Loucy (cell line): ENCODE results near the gene ZFYVE1.

Experiments used
- H2AFZ ChIP-seq: fragments of 200-600 bp; sonication (generic); 2 replicates; pipeline ENCODE4 v1.6.0; 2016; ENCODE audit warnings: antibody characterized with exemption, mild to moderate bottlenecking, low read length, moderate library complexity
- H3F3A ChIP-seq: fragments of 200-600 bp; 2 replicates; pipeline ENCODE4 v1.6.0; 2016; ENCODE audit warnings: antibody characterized with exemption, low read depth, mild to moderate bottlenecking
- H3K27me3 ChIP-seq: fragments of 200-600 bp; sonication (generic); 2 replicates; pipeline ENCODE4 v1.6.1; 2014; ENCODE audit warnings: low read length, mild to moderate bottlenecking; ENCODE audit not compliant: insufficient read depth, poor library complexity, severe bottlenecking
- H3K36me3 ChIP-seq: fragments of 200-600 bp; sonication (generic); 2 replicates; pipeline ENCODE4 v1.6.1; 2016; ENCODE audit warnings: low read length; ENCODE audit not compliant: insufficient read depth
- H3K4me1 ChIP-seq: fragments of 200-600 bp; sonication (generic); 2 replicates; pipeline ENCODE4 v1.5.1; 2014; ENCODE audit warnings: low read length, mild to moderate bottlenecking; ENCODE audit not compliant: insufficient read depth, poor library complexity, severe bottlenecking
- H3K4me2 ChIP-seq: fragments of 200-600 bp; sonication (generic); 2 replicates; pipeline ENCODE4 v1.6.0; 2014; ENCODE audit warnings: antibody characterized with exemption, low read length, low read depth, mild to moderate bottlenecking; ENCODE audit not compliant: poor library complexity, severe bottlenecking
- H3K4me3 ChIP-seq: fragments of 200-600 bp; sonication (generic); 2 replicates; pipeline ENCODE4 v1.5.1; 2014; ENCODE audit warnings: low read length, mild to moderate bottlenecking, mixed read lengths; ENCODE audit not compliant: poor library complexity, severe bottlenecking
- H3K79me2 ChIP-seq: fragments of 200-600 bp; sonication (generic); 2 replicates; pipeline ENCODE4 v1.6.1; 2014; ENCODE audit warnings: low read length; ENCODE audit not compliant: insufficient read depth
- H3K9ac ChIP-seq: fragments of 200-600 bp; sonication (generic); 2 replicates; pipeline ENCODE4 v1.6.0; 2014; ENCODE audit warnings: mild to moderate bottlenecking, low read depth, low read length, moderate library complexity; ENCODE audit not compliant: poor library complexity, severe bottlenecking
- H3K9me2 ChIP-seq: fragments of 200-600 bp; sonication (generic); replicated peaks from 2 replicates; pipeline ENCODE4 v1.6.1; 2016; ENCODE audit warnings: low read depth, low read length, mixed read lengths
- H3K9me3 ChIP-seq: fragments of 200-600 bp; sonication (generic); 2 replicates; pipeline ENCODE4 v1.6.1; 2014; ENCODE audit warnings: mild to moderate bottlenecking, antibody characterized with exemption, low read length, low read depth; ENCODE audit not compliant: insufficient read depth
- H4K20me1 ChIP-seq: fragments of 200-600 bp; sonication (generic); 2 replicates; pipeline ENCODE4 v1.6.0; 2014; ENCODE audit warnings: antibody characterized with exemption, low read length, mild to moderate bottlenecking; ENCODE audit not compliant: insufficient read depth, poor library complexity, severe bottlenecking
- EZH2phosphoT487 ChIP-seq: fragments of 200-600 bp; IDR thresholded peaks from 2 replicates; pipeline ENCODE4 v1.6.1; 2018; ENCODE audit warnings: antibody characterized with exemption, mild to moderate bottlenecking, moderate library complexity, borderline replicate concordance
- TF ChIP-seq, protein P1 (sequence below): fragments of 200-600 bp; sonication (generic); conservative IDR thresholded peaks from 2 replicates; pipeline ENCODE4 v1.5.1; 2014; ENCODE audit warnings: mild to moderate bottlenecking, antibody characterized with exemption, low read length

The ZFYVE1 gene

GRCh38 chr14:73058224-73058921 is 31.5 kb upstream of the ZFYVE1 start, which contains the start of gene RBM25:
TSS of gene RBM25 (plus strand) at chr14:73058534. CDS start at chr14:73071642, 13,108 bp downstream.
- H3K9me2 ChIP-seq: no peaks in the 10 kb centered on the region
- H3K79me2 ChIP-seq: peaks cover 47% of the 10 kb centered on the region
- peak within 1 kb of the TSS; percentile 78 for H3K4me2 ChIP-seq
- no peaks in the 10 kb centered on the region for H3K27me3 ChIP-seq
- TF ChIP-seq, protein P1, sequence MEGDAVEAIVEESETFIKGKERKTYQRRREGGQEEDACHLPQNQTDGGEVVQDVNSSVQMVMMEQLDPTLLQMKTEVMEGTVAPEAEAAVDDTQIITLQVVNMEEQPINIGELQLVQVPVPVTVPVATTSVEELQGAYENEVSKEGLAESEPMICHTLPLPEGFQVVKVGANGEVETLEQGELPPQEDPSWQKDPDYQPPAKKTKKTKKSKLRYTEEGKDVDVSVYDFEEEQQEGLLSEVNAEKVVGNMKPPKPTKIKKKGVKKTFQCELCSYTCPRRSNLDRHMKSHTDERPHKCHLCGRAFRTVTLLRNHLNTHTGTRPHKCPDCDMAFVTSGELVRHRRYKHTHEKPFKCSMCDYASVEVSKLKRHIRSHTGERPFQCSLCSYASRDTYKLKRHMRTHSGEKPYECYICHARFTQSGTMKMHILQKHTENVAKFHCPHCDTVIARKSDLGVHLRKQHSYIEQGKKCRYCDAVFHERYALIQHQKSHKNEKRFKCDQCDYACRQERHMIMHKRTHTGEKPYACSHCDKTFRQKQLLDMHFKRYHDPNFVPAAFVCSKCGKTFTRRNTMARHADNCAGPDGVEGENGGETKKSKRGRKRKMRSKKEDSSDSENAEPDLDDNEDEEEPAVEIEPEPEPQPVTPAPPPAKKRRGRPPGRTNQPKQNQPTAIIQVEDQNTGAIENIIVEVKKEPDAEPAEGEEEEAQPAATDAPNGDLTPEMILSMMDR: no peak
- TF ChIP-seq EZH2phosphoT487: no peak
- peaks cover 37% of the 10 kb centered on the region for H3K4me1 ChIP-seq
- H3K9ac ChIP-seq: peak within 1 kb of the TSS; percentile 91
- peak within 1 kb of the TSS; percentile 83 for H3K4me3 ChIP-seq
- peak within 1 kb of the TSS; percentile 92 for H2AFZ ChIP-seq
- H3K36me3 ChIP-seq: peaks cover under 1% of the 10 kb centered on the region; the same call in 1 of the 2 replicates
- H4K20me1 ChIP-seq: peaks cover 41% of the 10 kb centered on the region
- H3F3A ChIP-seq: no peaks in the 10 kb centered on the region
- no peaks in the 10 kb centered on the region for H3K9me3 ChIP-seq

DNA sequence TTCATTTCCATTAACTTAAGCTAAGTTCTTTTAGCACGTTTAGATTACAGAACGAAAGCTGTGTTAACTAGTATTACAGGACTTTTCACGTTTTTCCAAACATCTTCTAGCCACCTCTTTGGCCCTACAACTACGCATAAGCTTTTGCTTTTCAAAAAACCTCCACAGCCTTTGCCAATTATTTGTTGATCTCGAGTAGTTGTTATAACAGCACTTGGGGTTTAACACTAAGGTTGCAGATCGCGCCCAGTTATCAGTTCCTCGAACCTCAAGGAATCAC is 31.0 kb upstream of the ZFYVE1 start:
- H3K4me3 ChIP-seq: peak overlapping the region; percentile 83
- H3K27me3 ChIP-seq: no peaks in the 10 kb centered on the region
- H3K9me2 ChIP-seq: no peaks in the 10 kb centered on the region
- H3K9ac ChIP-seq: peak overlapping the region; percentile 91
- no peak for TF ChIP-seq EZH2phosphoT487
- TF ChIP-seq, protein P1: no peak
- peaks cover 42% of the 10 kb centered on the region for H3K79me2 ChIP-seq
- peaks cover 38% of the 10 kb centered on the region for H4K20me1 ChIP-seq
- no peaks in the 10 kb centered on the region for H3K9me3 ChIP-seq
- H3F3A ChIP-seq: no peaks in the 10 kb centered on the region
- peak overlapping the region; percentile 92 for H2AFZ ChIP-seq
- peak overlapping the region; percentile 78 for H3K4me2 ChIP-seq
- peaks cover 35% of the 10 kb centered on the region for H3K4me1 ChIP-seq
- H3K36me3 ChIP-seq: no peaks in the 10 kb centered on the region

GRCh38 chr14:73055251-73055650 is 28.3 kb upstream of the ZFYVE1 start:
- Histone ChIP-seq H3K4me3 (no peak overlapping the region), H3K27me3 (no peaks in the 10 kb centered on the region), H3K9ac (no peak overlapping the region), H3K9me3 (no peaks in the 10 kb centered on the region), H2AFZ (no peak overlapping the region), H3F3A (no peaks in the 10 kb centered on the region), H3K79me2 (peaks cover 16% of the 10 kb centered on the region), H4K20me1 (peaks cover 11% of the 10 kb centered on the region), H3K4me2 (no peak overlapping the region), H3K36me3 (no peaks in the 10 kb centered on the region), H3K9me2 (no peaks in the 10 kb centered on the region), H3K4me1 (peaks cover 12% of the 10 kb centered on the region)
- TF ChIP-seq, protein P1: no peak
- no peak for TF ChIP-seq EZH2phosphoT487
